Activated CD4-positive, alpha-beta T cell treated with anti-CD3 and anti-CD28 coated beads, Interleukin-2, amount 10 ng/mL, durations not matched to agents 7 days and 5 days (primary cell): Measurements from ENCODE around the gene NUP98. TPM values are rescaled to one million over a fixed set of nuclear protein-coding genes. Genes with fewer than 3 reads are reported as not detected.
"Not testable (repeated sequence)": the region's sequence is repeated elsewhere in the genome, so short reads cannot be mapped to it uniquely, and the experiment has no call there.

Experiments used
- CTCF ChIA-PET: fragments of 350-600 bp; sonication (Branson Sonifier 250); formaldehyde crosslinking; loops from one replicate; lab custom pipeline; 2021; ENCODE audit warnings: antibody characterized with exemption; lab: Charles Lee
- POLR2A ChIA-PET: fragments of 350-600 bp; sonication (Branson Sonifier 250); formaldehyde crosslinking; loops from one replicate; lab custom pipeline; 2021; ENCODE audit warnings: antibody characterized with exemption; lab: Charles Lee
- DNase-seq: peaks from one replicate; pipeline ENCODE4 v3.0.0-alpha.2; 2020
- H3K27ac Mint-ChIP-seq: one replicate; pipeline ENCODE4 v1.8.0; 2021; ENCODE audit warnings: mild to moderate bottlenecking, moderate library complexity, mixed read lengths
- H3K27me3 Mint-ChIP-seq: one replicate; pipeline ENCODE4 v1.8.0; 2021; ENCODE audit warnings: mixed read lengths
- H3K36me3 Mint-ChIP-seq: one replicate; pipeline ENCODE4 v1.8.0; 2021; ENCODE audit warnings: low read depth, mixed read lengths
- H3K4me1 Mint-ChIP-seq: one replicate; pipeline ENCODE4 v1.8.0; 2021; ENCODE audit warnings: mixed read lengths
- H3K4me3 Mint-ChIP-seq: one replicate; pipeline ENCODE4 v1.8.0; 2021; ENCODE audit warnings: mild to moderate bottlenecking, moderate library complexity, mixed read lengths
- H3K9me3 Mint-ChIP-seq: one replicate; pipeline ENCODE4 v1.8.0; 2021; ENCODE audit warnings: mixed read lengths
- total RNA-seq, 2 experiments: library from RNA; stranded (reverse); gene quantifications; one replicate each; pipeline ENCODE4 v1.2.3, GENCODE V29; 2021

Gene NUP98
- total RNA-seq, 2 experiments from 2014 or later, result 94.7 to 116 TPM

DNA sequence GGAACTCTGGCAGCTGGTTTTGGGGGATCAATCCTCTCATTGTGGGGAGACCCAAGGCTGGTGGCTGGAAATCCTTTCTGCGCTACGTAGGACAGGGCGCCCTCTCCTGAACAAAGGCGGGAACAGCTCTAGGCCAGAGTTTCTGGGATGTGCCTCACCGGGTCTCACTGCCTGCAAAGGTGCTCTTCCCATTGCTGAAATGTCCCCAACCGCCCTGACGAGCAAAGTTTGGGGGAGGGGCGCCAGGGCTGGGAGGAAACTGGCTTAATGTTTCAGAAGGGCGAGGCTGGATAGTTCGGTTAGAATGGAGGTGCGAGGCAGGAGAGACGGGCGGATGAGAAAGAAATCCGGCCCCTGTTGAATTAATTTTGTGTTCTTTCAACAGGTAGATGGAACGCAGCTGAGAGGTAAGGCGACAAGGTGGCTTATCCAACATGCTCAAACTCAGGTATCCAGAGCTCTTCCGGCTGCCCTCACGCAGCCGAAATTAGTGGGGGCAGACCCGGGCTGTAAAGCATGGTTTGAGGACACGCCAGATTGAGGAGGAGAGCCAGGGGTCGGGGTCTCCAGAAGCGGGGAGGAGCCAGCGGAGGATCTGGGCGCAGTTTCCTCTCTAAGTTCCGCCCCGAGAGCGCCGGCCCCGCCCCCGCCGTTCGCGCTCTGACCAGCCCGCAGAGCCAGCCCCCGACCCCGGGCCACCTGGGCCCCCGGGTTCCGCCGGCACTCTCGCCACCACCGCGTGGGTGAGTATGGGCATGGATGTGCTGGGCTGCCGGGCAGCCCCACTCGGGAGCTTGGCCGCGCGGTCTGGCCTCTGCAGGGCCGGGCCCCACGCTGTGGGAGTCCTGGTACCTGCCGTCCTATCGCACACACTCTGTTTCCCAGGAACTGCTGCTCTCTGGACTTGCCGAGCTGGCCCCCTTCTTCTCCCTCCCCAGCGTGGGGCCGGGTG is 10.8 kb upstream of the NUP98 start, which contains the start of gene PGAP2:
Gene PGAP2, plus strand, starts transcription at position 652 of the 952 bp plus-strand sequence. CDS start 2,700 bp downstream, outside the sequence.
- ChIA-PET CTCF (interaction anchor here (0.6 to 5.3 kb wide), 24 partner anchors 11 to 843 kb away, joined by 3 to 38 read pairs (median 6); partner anchors contain the start of genes NUP98 and RHOG), POLR2A (interaction anchor here (0.6 kb wide), 1 partner anchor 412 kb away, joined by 7 read pairs; no protein-coding TSS in a partner anchor)
- H3K27ac Mint-ChIP-seq, result peak within 1 kb of the TSS; percentile 90
- peak within 1 kb of the TSS; percentile 86 for H3K4me3 Mint-ChIP-seq
- DNase-seq, result peak; percentile 67
- no peaks in the 10 kb centered on the region for H3K36me3 Mint-ChIP-seq
- H3K27me3 Mint-ChIP-seq, result no peaks in the 10 kb centered on the region
- no peaks in the 10 kb centered on the region for H3K9me3 Mint-ChIP-seq
- H3K4me1 Mint-ChIP-seq, result peaks cover 26% of the 10 kb centered on the region

- H3K27ac Mint-ChIP-seq, result no peak overlapping the region
- no peaks in the 10 kb centered on the region for H3K9me3 Mint-ChIP-seq
- H3K27me3 Mint-ChIP-seq, result no peaks in the 10 kb centered on the region
- POLR2A ChIA-PET, result no interaction called here
- no peak overlapping the region for H3K4me3 Mint-ChIP-seq
- no peak for DNase-seq
- no peaks in the 10 kb centered on the region for H3K36me3 Mint-ChIP-seq
- H3K4me1 Mint-ChIP-seq, result peaks cover 27% of the 10 kb centered on the region
- CTCF ChIA-PET, result no interaction called here
These were observed 6.6 kb upstream of the NUP98 start for GRCh38 chr11:3803726-3804495.

GRCh38 chr11:3802011-3802790 is 4.8 kb upstream of the NUP98 start:
- Mint-ChIP-seq H3K27me3 (no peaks in the 10 kb centered on the region), H3K36me3 (no peaks in the 10 kb centered on the region), H3K27ac (peak overlapping the region; percentile 4), H3K4me1 (peaks cover 22% of the 10 kb centered on the region), H3K4me3 (no peak overlapping the region), H3K9me3 (no peaks in the 10 kb centered on the region)
- POLR2A ChIA-PET, result no interaction called here
- CTCF ChIA-PET, result no interaction called here
- DNase-seq, result no peak

GRCh38 chr11:3799873-3800272 is 2.5 kb upstream of the NUP98 start:
- H3K27me3 Mint-ChIP-seq, result no peaks in the 10 kb centered on the region
- CTCF ChIA-PET, result interaction anchor here (1.6 to 4.8 kb wide), 2 partner anchors 8 to 41 kb away, joined by 5 to 37 read pairs; partner anchors contain the start of genes PGAP2 and RHOG
- H3K36me3 Mint-ChIP-seq, result peaks cover 7% of the 10 kb centered on the region
- no peak overlapping the region for H3K27ac Mint-ChIP-seq
- peaks cover 38% of the 10 kb centered on the region for H3K4me1 Mint-ChIP-seq
- H3K4me3 Mint-ChIP-seq, result no peak overlapping the region
- no peak for DNase-seq
- H3K9me3 Mint-ChIP-seq, result no peaks in the 10 kb centered on the region
- POLR2A ChIA-PET, result no interaction called here

GRCh38 chr11:3799143-3799542 is 1.8 kb upstream of the NUP98 start:
- Mint-ChIP-seq H3K27ac (peak overlapping the region; percentile 95), H3K4me1 (peaks cover 43% of the 10 kb centered on the region), H3K27me3 (no peaks in the 10 kb centered on the region), H3K9me3 (no peaks in the 10 kb centered on the region), H3K4me3 (peak overlapping the region; percentile 86), H3K36me3 (peaks cover 8% of the 10 kb centered on the region)
- POLR2A ChIA-PET, result no interaction called here
- DNase-seq, result no peak
- CTCF ChIA-PET, result interaction anchor here (1.6 to 4.8 kb wide), 3 partner anchors 9 to 275 kb away, joined by 3 to 37 read pairs (median 5); partner anchors contain the start of genes PGAP2 and RHOG

GRCh38 chr11:3796801-3797328 is 489 bp downstream of the NUP98 start:
- Mint-ChIP-seq H3K36me3 (peaks cover 21% of the 10 kb centered on the region), H3K27me3 (no peaks in the 10 kb centered on the region), H3K4me3 (peak overlapping the region; percentile 86), H3K9me3 (no peaks in the 10 kb centered on the region), H3K27ac (peak overlapping the region; percentile 95), H3K4me1 (peaks cover 47% of the 10 kb centered on the region)
- no peak for DNase-seq
- ChIA-PET CTCF (interaction anchor here (0.6 to 4.8 kb wide), 7 partner anchors 9 to 110 kb away, joined by 3 to 37 read pairs (median 4); partner anchors contain the start of genes PGAP2 and STIM1), POLR2A (no interaction called here)

GRCh38 chr11:3796346-3796745 is 1.0 kb downstream of the NUP98 start:
- ChIA-PET POLR2A (no interaction called here), CTCF (interaction anchor here (0.6 to 4.8 kb wide), 6 partner anchors 8 to 109 kb away, joined by 3 to 37 read pairs (median 4); partner anchors contain the start of gene PGAP2)
- H3K27me3 Mint-ChIP-seq, result no peaks in the 10 kb centered on the region
- no peak for DNase-seq
- H3K36me3 Mint-ChIP-seq, result peaks cover 21% of the 10 kb centered on the region
- H3K9me3 Mint-ChIP-seq, result no peaks in the 10 kb centered on the region
- peaks cover 47% of the 10 kb centered on the region for H3K4me1 Mint-ChIP-seq
- H3K27ac Mint-ChIP-seq, result peak overlapping the region; percentile 95
- H3K4me3 Mint-ChIP-seq, result peak overlapping the region; percentile 86

DNA sequence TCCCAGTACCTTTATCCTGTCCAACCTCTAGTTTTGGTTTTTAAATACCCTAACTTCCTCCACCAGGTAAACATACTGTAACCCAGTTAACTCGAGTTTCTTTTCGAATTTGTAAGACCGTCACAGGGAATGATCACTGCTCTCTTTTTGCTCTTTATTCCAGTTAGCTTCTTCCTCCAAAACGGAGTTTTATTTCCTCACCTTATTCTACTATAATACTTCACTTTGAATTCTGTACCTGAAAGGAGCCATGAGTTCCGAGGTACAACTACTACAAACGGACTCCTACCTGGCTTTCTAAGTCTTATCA is 1.4 kb downstream of the NUP98 start:
- peak overlapping the region; percentile 86 for H3K4me3 Mint-ChIP-seq
- H3K4me1 Mint-ChIP-seq, result peaks cover 47% of the 10 kb centered on the region
- no peaks in the 10 kb centered on the region for H3K9me3 Mint-ChIP-seq
- H3K27me3 Mint-ChIP-seq, result no peaks in the 10 kb centered on the region
- no peak for DNase-seq
- ChIA-PET CTCF (interaction anchor here (0.6 to 4.8 kb wide), 5 partner anchors 8 to 109 kb away, joined by 3 to 37 read pairs (median 4); partner anchors contain the start of gene PGAP2), POLR2A (no interaction called here)
- peaks cover 21% of the 10 kb centered on the region for H3K36me3 Mint-ChIP-seq
- peak overlapping the region; percentile 95 for H3K27ac Mint-ChIP-seq

DNA sequence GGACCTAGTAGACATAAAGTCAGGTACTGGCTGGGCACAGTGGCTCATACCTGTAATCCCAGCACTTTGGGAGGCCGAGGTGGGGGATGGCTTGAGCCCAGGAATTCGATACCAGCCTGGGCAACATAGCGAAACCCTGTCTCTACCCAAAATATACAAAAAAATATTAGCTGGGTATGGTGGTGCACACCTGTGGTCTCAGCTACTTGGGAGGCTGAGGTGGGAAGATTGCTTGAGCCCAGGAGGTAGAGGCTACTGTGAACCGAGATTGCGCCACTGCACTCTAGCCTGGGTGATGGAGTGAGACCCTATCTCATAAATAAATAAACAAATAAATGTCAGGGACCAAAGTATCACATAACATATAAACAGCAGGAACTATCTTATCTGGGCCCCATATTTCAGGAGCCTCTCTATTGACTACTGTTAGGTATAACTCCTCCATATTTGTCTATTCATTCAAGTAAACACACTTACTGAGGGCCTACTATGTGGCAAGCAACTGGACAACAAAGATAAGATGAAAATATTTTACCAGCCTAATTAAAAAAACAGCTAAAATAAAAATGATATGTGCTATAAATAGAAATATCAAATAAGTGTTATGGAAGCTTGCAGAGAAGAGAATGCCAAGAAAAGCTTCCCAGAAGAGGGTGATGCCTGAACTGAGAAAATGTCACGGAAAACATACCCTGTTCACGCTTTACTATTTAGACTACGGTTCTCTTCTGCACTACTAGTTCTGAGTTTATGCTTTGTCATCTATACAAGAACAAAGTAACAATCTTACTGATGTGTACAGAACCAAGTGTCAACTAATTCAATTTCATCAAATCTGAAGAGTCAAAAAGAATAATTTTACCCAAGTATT is 2.0 kb downstream of the NUP98 start:
- peak overlapping the region; percentile 95 for H3K27ac Mint-ChIP-seq
- H3K9me3 Mint-ChIP-seq, result no peaks in the 10 kb centered on the region
- ChIA-PET POLR2A (no interaction called here), CTCF (interaction anchor here (1.4 to 4.8 kb wide), 4 partner anchors 7 to 108 kb away, joined by 3 to 37 read pairs (median 5); partner anchors contain the start of gene PGAP2)
- peaks cover 49% of the 10 kb centered on the region for H3K4me1 Mint-ChIP-seq
- peak overlapping the region; percentile 86 for H3K4me3 Mint-ChIP-seq
- H3K36me3 Mint-ChIP-seq, result peaks cover 25% of the 10 kb centered on the region
- no peaks in the 10 kb centered on the region for H3K27me3 Mint-ChIP-seq
- DNase-seq, result no peak

DNA sequence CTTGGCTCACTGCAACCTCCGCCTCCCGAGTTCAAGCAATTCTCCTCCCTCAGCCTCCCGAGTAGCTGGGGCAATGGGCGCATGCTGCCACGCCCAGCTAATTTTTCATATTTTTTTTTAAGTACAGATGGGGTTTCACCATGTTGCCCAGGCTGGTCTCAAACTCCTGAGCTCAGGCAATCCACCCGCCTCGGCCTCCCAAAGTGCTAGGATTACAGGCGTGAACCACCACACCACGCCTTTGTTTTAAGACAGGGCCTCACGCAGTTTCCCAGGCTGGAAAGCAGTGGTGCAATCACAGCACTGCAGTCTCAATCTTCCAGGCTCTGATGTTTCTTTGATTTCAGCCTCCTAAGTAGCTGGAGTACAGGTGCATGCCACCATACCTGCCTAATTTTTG is 3.0 kb downstream of the NUP98 start:
- H3K27me3 Mint-ChIP-seq, POLR2A ChIA-PET, H3K27ac Mint-ChIP-seq, H3K9me3 Mint-ChIP-seq, DNase-seq, H3K4me3 Mint-ChIP-seq: not testable (repeated sequence)
- CTCF ChIA-PET, result interaction anchor here (1.2 to 2.0 kb wide), 3 partner anchors 14 to 18 kb away, joined by 3 to 11 read pairs (median 4); partner anchors contain the start of gene PGAP2
- Mint-ChIP-seq H3K4me1 (peaks cover 49% of the 10 kb centered on the region), H3K36me3 (peaks cover 26% of the 10 kb centered on the region)
